HL-60/S4 (cell line): Measurements from ENCODE around the gene CDA.

Source experiments
- in situ Hi-C: fragments of 300-500 bp; cut with MboI; formaldehyde crosslinking; loops from 2 replicates; pipeline ENCODE4 v1.14.3; 2022; ENCODE audit warnings: low sequenced_read_pairs

Gene CDA

DNA sequence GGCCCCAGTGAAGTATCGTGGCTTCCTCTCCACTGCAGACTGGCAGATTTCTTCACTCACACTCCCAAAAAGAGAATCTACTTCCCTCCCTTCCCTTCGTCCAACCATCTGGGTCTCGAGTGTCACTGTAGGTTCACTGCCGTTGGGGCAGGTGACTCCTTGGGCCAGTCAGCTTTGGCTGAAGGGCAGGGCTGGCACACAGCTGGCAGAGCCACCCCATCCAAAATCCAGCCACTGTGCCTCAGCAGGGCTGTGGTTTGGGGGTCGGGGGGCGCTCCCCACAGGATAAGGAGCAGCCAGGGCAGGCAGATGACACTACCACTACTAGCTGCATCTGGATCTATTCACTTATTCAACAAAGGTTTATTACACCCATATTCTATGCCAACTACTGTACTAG is 54.2 kb downstream of the CDA start:
- in situ Hi-C loops, result loop anchor here (25.0 kb wide), 1 partner anchor 731 kb away; the partner anchor contains the start of gene PLA2G2E

DNA sequence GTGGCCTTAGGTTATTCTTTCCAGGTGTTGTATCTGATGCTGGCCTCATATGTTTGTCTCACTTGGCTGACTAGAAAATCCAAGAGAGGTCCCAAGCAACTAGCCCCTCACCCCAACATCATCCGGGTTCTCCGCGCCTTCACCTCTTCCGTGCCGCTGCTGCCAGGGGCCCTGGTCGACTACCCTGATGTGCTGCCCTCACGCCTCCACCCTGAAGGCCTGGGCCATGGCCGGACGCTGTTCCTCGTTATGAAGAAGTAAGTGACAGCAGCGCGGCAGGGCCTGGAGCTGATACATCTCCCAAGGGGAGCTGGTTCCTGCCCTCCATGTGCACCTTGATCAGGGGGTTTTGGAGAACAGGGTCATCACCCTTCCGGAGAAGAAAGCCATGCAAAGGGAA is 55.5 kb downstream of the CDA start:
- in situ Hi-C loops, result loop anchor here (25.0 kb wide), 1 partner anchor 732 kb away; the partner anchor contains the start of gene PLA2G2E

GRCh38 chr1:20645414-20645813 is 56.5 kb downstream of the CDA start:
- in situ Hi-C loops, result loop anchor here (25.0 kb wide), 1 partner anchor 733 kb away; the partner anchor contains the start of gene PLA2G2E

GRCh38 chr1:20648438-20648837 is 59.5 kb downstream of the CDA start:
- in situ Hi-C loops, result loop anchor here (25.0 kb wide), 1 partner anchor 736 kb away; the partner anchor contains the start of gene PLA2G2E

DNA sequence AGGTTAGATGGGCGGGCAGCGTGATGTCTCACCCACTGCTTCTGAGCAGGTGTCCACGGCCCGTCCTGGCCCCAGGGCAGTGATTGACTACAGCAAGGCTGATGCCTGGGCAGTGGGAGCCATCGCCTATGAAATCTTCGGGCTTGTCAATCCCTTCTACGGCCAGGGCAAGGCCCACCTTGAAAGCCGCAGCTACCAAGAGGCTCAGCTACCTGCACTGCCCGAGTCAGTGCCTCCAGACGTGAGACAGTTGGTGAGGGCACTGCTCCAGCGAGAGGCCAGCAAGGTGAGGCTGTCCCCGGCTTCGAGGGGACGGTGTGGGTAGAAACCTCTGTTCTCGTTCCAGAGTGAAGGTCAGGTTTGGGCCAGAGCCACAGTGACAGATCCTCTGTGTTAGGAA is 60.0 kb downstream of the CDA start:
- in situ Hi-C loops, result loop anchor here (25.0 kb wide), 1 partner anchor 737 kb away; the partner anchor contains the start of gene PLA2G2E

DNA sequence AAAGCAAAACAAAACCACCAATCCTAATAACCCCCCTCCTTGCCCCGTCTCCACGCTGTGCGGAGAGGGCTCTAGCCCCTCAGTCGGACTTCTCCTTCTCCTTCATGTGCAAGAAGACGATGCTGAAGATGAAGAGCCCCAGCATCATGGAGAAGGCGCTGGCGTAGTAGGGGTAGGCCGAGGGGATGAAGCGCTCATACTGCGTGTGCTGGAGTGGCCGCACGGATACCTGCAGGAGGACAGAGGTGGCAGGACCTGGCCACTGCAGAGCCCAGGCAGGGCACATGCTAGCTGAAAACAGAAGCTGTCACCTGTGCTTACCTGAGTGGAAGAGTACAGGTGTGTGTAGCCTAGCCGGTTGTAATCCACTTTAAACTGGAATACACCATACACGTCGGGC is 63.4 kb downstream of the CDA start:
- in situ Hi-C loops, result no loop called here

- in situ Hi-C loops, result no loop called here
These were observed 65.3 kb downstream of the CDA start for GRCh38 chr1:20654104-20654690.

DNA sequence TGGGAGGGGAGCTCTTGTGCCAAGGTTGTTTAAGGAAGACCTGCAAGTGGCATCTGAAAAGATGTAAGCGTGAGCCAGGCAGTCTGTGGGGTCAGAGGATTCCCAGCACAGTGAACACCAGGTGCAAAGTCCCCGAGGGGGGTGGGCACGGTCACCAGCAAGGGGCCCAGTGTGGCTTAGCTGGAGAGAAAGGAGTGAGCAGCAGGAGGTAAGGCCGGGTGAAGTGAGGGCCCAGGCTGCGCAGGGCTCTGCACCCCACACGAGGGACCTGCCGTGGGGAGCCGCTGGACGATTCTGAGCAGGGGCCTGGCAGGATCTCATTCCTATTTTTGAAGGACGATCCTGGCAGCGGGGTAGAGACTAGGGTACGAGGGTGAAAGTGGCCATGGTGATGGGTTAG is 68.1 kb downstream of the CDA start:
- in situ Hi-C loops, result no loop called here

GRCh38 chr1:20658166-20658915 is 69.4 kb downstream of the CDA start:
- in situ Hi-C loops, result no loop called here

DNA sequence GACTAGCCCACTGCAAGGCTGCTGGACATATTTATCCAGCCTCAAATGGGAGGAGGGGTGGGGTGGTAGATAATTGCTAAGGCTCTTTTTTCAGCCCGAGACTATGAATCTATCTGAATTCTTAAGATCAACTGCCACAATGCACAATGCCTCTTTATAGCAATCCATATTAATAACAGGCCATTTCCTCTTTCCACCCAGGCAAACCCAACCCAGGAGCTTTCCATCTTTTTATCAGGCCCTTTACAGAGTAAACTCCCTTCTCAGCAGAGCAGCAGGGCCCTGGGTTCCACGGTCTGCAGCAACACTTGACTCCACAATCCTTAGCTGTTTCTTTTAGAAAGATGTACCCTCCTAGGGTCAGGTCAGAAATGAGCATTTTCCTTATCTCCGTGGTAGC is 71.5 kb downstream of the CDA start:
- in situ Hi-C loops, result no loop called here

DNA sequence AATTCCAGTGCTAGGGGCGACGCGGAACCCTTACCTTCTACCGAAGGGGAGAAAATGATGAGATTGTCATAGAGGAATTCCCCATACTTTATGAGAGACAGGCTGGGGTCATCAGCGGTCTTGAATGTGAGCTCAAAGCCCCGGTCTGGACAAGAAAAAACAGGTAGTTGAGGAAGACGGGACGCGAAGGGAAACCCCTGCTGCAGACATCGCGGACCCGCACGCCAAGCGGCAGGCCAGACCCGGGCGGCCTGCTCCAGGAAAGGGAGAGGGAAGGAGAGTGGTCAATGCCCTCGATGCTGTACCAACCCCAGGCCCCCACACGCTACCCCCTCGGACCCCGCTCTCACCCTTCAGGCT is 71.9 kb downstream of the CDA start:
- in situ Hi-C loops, result no loop called here

DNA sequence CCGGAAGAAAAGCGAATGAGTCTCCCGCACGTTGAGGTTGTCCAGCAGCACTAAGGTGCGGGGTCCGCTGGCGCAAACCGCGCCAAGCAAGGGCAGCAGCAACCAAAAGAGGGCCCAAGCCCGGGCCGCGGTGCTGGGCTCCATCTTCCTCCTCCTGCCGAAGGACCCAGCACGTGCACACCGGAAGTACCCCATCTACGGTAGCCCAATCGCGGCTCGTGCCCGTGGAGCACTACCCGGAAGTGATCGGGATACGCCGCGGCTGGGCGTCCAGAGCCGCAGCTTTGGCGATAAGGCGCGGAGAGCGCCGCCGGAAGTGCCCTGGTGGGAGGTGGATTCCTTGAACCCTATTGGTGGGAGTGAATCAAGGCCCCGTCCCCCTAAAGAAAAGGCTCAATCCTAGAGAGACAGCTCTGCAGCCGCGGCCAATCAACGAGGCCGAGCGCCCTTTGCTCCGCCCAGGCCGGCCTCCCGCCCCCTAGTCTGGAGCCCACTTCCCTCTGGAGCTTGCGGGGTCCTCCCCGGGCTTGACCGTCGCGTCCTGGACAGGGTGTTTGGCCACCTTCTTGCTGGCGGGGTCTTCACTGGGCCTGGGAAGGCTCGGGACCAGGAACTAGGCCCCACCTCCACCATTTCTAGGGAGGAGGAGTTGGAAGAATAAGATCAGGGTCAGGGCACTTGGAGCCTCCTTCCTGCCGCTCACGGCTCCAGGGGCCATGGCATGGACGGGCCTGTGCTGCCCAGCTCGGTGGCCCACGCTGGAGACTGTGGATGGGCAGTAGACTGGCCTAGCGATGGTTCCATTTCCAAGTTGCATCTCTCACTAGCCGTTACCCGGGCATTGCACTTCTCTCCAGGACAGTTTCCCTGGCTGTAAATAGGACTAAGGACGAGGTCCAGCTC is 72.6 kb downstream of the CDA start, which contains the start of gene DDOST:
DDOST (minus strand) TSS at position 163 of the 903 bp plus-strand sequence; CDS start at position 144, 19 bp downstream.
- in situ Hi-C loops, result no loop called here

DNA sequence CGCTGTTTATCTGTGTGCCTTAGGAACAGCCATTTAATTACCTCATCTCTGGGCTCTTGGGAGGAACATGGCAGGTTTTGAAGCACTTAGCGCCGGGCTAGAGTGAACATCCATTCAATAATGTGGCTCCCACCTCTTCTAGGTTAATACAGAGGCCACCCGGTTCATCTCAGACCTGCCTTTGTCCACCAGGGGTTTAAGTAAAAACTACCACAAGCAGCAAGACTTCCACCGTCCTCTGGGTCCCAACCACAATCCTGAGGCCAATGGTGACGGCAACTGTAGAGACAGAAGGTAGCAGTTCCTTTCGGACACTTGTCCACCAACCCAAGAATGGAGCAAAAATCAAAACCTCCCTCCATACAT is 73.2 kb downstream of the CDA start:
- in situ Hi-C loops, result no loop called here

- in situ Hi-C loops, result no loop called here
These were observed 74.5 kb downstream of the CDA start for GRCh38 chr1:20663365-20663764.

GRCh38 chr1:20663969-20664715 is 75.2 kb downstream of the CDA start:
- in situ Hi-C loops, result no loop called here

DNA sequence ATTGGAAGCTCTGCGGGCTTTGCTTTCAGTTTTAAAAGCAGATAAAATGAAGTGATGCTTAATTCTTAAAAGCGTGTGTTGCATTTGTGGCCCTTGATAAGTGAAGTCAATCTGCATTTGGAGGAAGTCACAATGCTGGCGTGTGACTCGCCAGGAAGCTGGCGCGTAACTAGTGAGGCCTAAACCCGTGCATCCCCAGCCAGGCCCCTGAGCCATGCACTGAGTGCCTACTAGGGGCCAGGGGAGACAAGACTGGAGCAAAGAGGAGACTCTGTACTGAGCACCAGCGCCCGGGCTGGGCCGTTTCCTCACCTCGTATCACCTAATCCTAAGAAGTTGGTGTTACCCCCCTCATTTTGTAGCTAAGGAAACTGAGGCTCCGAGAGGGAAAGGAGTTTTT is 76.8 kb downstream of the CDA start:
- in situ Hi-C loops, result no loop called here

DNA sequence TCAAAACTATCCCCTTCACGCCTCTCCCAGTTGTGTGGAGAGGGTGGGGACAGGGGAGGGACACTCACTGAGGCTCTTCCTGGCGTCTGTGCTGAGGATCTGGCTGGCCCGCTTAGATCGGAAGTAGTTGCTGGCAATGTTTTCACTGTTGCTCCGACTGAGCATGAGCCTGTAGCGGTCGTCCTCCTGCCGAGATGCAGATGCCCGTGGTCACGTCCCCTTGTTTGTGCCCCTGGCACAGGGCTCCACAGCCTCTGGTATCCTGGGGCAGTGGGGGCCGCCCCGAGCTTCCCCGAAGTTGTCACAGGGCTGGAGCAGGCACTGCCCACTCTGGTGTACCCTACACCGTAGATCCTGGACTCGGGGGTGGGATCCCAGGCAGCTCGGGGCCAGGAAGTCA is 77.2 kb downstream of the CDA start:
- in situ Hi-C loops, result no loop called here

- in situ Hi-C loops, result no loop called here
These were observed 77.9 kb downstream of the CDA start for GRCh38 chr1:20666804-20667203.
